CD4-positive, CD25-positive, alpha-beta regulatory T cell (primary cell): ENCODE measurements around the gene TMEM176B. TPM values are rescaled to one million over a fixed set of nuclear protein-coding genes. Genes with fewer than 3 reads are reported as not detected.

Experiments
- ATAC-seq, 2 donors: fragments of 150-1000 bp; cut with Tn5 transposase; one replicate each; pipeline ENCODE4 v1.10.0; 2021; ENCODE audit warnings: low read depth in 2 of 2, moderate number of reproducible peaks in 2 of 2, moderate library complexity in 1 of 2
- DNase-seq, 3 donors: peaks; one replicate each; pipeline versions ENCODE4 v3.0.0 to v3.0.0-alpha.2; 2012 to 2022; ENCODE audit warnings: mixed read lengths in 1 of 3
- H3K27ac ChIP-seq: one replicate; pipeline ENCODE4 v1.7.0; 2013; ENCODE audit warnings: mild to moderate bottlenecking, low read length; ENCODE audit not compliant: insufficient read depth, poor library complexity, severe bottlenecking
- H3K27me3 ChIP-seq: one replicate; pipeline ENCODE4 v1.7.0; 2013; ENCODE audit warnings: low read length; ENCODE audit not compliant: control insufficient read depth, insufficient read depth
- H3K36me3 ChIP-seq: one replicate; pipeline ENCODE4 v1.7.0; 2013; ENCODE audit warnings: mild to moderate bottlenecking, low read length, moderate library complexity; ENCODE audit not compliant: control insufficient read depth, insufficient read depth
- H3K4me1 ChIP-seq: 2 replicates; pipeline ENCODE4 v1.7.0; 2013; ENCODE audit warnings: mild to moderate bottlenecking, low read length; ENCODE audit not compliant: insufficient read depth, control insufficient read depth, poor library complexity, severe bottlenecking
- H3K4me3 ChIP-seq: one replicate; pipeline ENCODE4 v1.7.0; 2013; ENCODE audit warnings: low read depth, mild to moderate bottlenecking, low read length, moderate library complexity
- H3K9me3 ChIP-seq, 2 experiments: 1 replicate in 1 of 2; 2 replicates in 1 of 2; pipeline ENCODE4 v1.7.0; 2013; ENCODE audit warnings: low read length in 2 of 2, mild to moderate bottlenecking in 1 of 2, moderate library complexity in 1 of 2; ENCODE audit not compliant: control insufficient read depth in 2 of 2
- H3K27ac Mint-ChIP-seq, 3 donors: one replicate each; pipeline ENCODE4 v1.8.0; 2020 to 2022; ENCODE audit warnings: mild to moderate bottlenecking in 3 of 3, mixed read lengths in 3 of 3, moderate library complexity in 2 of 3
- H3K27me3 Mint-ChIP-seq: one replicate; pipeline ENCODE4 v1.8.0; 2022; ENCODE audit warnings: mild to moderate bottlenecking, mixed read lengths
- H3K36me3 Mint-ChIP-seq: one replicate; pipeline ENCODE4 v1.8.0; 2020; ENCODE audit warnings: mixed read lengths
- H3K4me1 Mint-ChIP-seq, 4 donors: one replicate each; pipeline ENCODE4 v1.8.0; 2020 to 2022; ENCODE audit warnings: mixed read lengths in 4 of 4, mild to moderate bottlenecking in 1 of 4
- H3K4me3 Mint-ChIP-seq, 4 donors: one replicate each; pipeline ENCODE4 v1.8.0; 2020 to 2022; ENCODE audit warnings: mild to moderate bottlenecking in 4 of 4, mixed read lengths in 4 of 4, moderate library complexity in 3 of 4
- H3K9me3 Mint-ChIP-seq, 7 donors: one replicate each; pipeline ENCODE4 v1.8.0; 2020 to 2022; ENCODE audit warnings: mixed read lengths in 7 of 7, mild to moderate bottlenecking in 3 of 7, moderate library complexity in 2 of 7
- polyA plus RNA-seq, 4 donors: library from polyadenylated mRNA; unstranded; fragments of 300-500 nt; fragmentation: Illumina TruSeq; gene quantifications; one replicate each; pipeline ENCODE4 v1.2.3, GENCODE V29; 2021
- total RNA-seq: library from RNA; stranded (reverse); gene quantifications from one replicate; pipeline ENCODE4 v1.2.3, GENCODE V29; 2022

TMEM176B gene
- total and polyA plus RNA-seq, 5 donors from 2014 or later: 0.21 to 1.0 (median 0.33) TPM; not detected in 2

DNA sequence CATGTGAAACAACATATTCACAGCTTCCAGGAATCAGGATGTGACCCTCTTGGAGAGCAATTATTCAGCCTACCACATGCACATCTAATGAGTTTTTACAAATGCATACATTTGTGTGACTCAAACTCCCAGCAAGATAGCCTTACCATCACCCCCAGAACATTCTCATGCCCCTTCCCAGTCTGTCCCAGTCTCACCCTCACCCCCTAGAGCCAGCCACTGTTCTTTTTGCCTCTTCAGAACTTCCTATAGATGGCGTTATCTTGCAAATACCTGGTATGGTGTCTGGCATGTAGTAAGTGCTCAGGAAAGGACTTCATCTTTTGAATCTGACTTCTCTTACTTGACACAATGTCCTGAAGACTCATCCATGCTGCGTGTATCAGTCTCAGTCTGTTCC, 28.2 kb upstream of the TMEM176B start:
- Histone ChIP-seq H3K27me3 (peaks cover 14% of the 10 kb centered on the region), H3K36me3 (no peaks in the 10 kb centered on the region), H3K4me3 (no peak overlapping the region), H3K4me1 (no peaks in the 10 kb centered on the region), H3K27ac (no peak overlapping the region), H3K9me3 (no peaks in the 10 kb centered on the region)
- no peaks in the 10 kb centered on the region for H3K9me3 Mint-ChIP-seq
- DNase-seq (no peak), ATAC-seq (no peak)
- no peaks in the 10 kb centered on the region for H3K4me1 Mint-ChIP-seq
- no peak overlapping the region for H3K27ac Mint-ChIP-seq
- no peaks in the 10 kb centered on the region for H3K36me3 Mint-ChIP-seq
- no peak overlapping the region for H3K4me3 Mint-ChIP-seq
- H3K27me3 Mint-ChIP-seq: peaks cover 37% of the 10 kb centered on the region

DNA sequence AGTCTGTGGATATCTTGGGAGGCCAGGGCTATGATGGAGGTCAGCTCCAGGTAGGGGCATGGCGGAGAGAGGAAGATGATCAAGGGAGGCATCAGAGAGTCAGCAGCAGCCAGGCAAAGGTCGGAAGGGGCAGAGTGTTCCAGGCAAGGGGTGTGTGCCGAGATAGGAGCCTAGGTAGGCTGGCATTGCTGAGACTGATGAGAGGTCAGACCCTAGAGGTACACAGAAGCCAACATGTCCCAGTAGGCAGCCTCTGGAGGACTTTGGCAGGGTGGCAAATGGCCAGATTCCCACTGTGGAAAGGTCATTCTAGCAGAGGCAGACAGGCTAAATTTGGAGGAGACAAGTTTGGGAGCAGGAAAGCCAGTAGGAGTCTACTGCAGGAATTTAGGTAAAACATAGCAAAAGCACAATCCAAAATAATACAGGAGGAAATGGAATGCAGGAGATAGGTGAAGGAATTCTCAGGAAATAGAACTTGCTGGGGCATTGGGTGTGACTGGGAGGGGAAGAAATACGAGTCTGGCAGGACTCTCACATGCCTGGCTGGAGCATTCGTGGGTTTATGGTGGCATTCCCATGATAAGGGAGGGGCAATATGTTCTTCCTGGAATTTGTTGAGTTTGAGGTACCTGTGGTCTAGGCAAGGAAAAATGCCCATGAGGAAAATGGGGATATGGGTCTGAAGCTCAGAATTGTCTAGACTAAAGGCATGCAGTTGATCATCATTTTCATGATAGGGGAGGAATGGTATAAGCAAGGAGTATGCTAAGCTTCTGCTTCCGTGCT, 26.1 kb upstream of the TMEM176B start:
- no peaks in the 10 kb centered on the region for H3K36me3 Mint-ChIP-seq
- H3K27me3 Mint-ChIP-seq: peaks cover 45% of the 10 kb centered on the region
- H3K4me3 Mint-ChIP-seq: no peak overlapping the region
- H3K4me1 Mint-ChIP-seq: no peaks in the 10 kb centered on the region
- Histone ChIP-seq H3K4me1 (no peaks in the 10 kb centered on the region), H3K27ac (no peak overlapping the region), H3K27me3 (peaks cover 8% of the 10 kb centered on the region), H3K4me3 (no peak overlapping the region), H3K36me3 (no peaks in the 10 kb centered on the region), H3K9me3 (no peaks in the 10 kb centered on the region)
- H3K9me3 Mint-ChIP-seq: peaks cover 0 to 6% (median 0%) of the 10 kb centered on the region in 7 donors
- ATAC-seq: no peak
- no peak overlapping the region for H3K27ac Mint-ChIP-seq
- DNase-seq: no peak

- H3K4me3 Mint-ChIP-seq: no peak overlapping the region
- H3K27me3 ChIP-seq: peaks cover 10% of the 10 kb centered on the region
- no peaks in the 10 kb centered on the region for H3K4me1 Mint-ChIP-seq
- peaks cover 0 to 6% (median 0%) of the 10 kb centered on the region in 7 donors for H3K9me3 Mint-ChIP-seq
- no peaks in the 10 kb centered on the region for H3K36me3 Mint-ChIP-seq
- H3K27me3 Mint-ChIP-seq: peaks cover 45% of the 10 kb centered on the region
- no peaks in the 10 kb centered on the region for H3K36me3 ChIP-seq
- no peak overlapping the region for H3K27ac Mint-ChIP-seq
- no peaks in the 10 kb centered on the region for H3K4me1 ChIP-seq
- H3K27ac ChIP-seq: no peak overlapping the region
- no peaks in the 10 kb centered on the region for H3K9me3 ChIP-seq
- no peak for DNase-seq
- no peak overlapping the region for H3K4me3 ChIP-seq
- ATAC-seq: no peak
Measured at GRCh38 chr7:150824379-150825177, 24.4 kb upstream of the TMEM176B start.

GRCh38 chr7:150823484-150824126, 23.4 kb upstream of the TMEM176B start:
- Mint-ChIP-seq H3K36me3 (no peaks in the 10 kb centered on the region), H3K27ac (no peak overlapping the region), H3K9me3 (peaks cover 0 to 6% (median 0%) of the 10 kb centered on the region in 7 donors), H3K4me1 (no peaks in the 10 kb centered on the region), H3K27me3 (peaks cover 49% of the 10 kb centered on the region), H3K4me3 (no peak overlapping the region)
- H3K36me3 ChIP-seq: no peaks in the 10 kb centered on the region
- ATAC-seq (no peak), DNase-seq (no peak)
- no peak overlapping the region for H3K27ac ChIP-seq
- no peaks in the 10 kb centered on the region for H3K9me3 ChIP-seq
- peaks cover 15% of the 10 kb centered on the region for H3K27me3 ChIP-seq
- no peaks in the 10 kb centered on the region for H3K4me1 ChIP-seq
- H3K4me3 ChIP-seq: no peak overlapping the region

DNA sequence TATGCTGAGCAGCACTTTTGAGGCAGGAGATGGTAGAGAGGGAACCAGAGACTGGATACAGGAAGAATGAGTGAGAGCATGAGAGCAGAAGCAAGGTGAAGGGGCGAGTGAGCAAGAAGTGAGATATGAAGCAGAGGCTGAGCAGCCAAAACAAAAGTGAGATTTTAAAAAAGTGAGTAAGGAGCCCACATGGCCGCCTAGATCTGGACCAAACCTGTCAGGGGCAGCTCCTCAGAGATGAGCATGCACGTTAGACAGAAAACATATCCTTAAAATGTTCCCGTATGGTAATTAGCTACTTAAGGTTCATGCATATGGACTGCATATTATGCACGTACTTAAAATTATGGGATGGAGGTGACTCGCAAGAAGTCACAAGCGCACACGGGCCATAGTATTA, 22.9 kb upstream of the TMEM176B start:
- ATAC-seq: no peak
- H3K27me3 ChIP-seq: peaks cover 13% of the 10 kb centered on the region
- Mint-ChIP-seq H3K27ac (no peak overlapping the region), H3K36me3 (no peaks in the 10 kb centered on the region), H3K4me1 (no peaks in the 10 kb centered on the region), H3K27me3 (peaks cover 49% of the 10 kb centered on the region), H3K9me3 (peaks cover 0 to 6% (median 0%) of the 10 kb centered on the region in 7 donors), H3K4me3 (no peak overlapping the region)
- no peak overlapping the region for H3K4me3 ChIP-seq
- no peaks in the 10 kb centered on the region for H3K4me1 ChIP-seq
- no peak for DNase-seq
- no peaks in the 10 kb centered on the region for H3K9me3 ChIP-seq
- no peak overlapping the region for H3K27ac ChIP-seq
- H3K36me3 ChIP-seq: no peaks in the 10 kb centered on the region

- Histone ChIP-seq H3K9me3 (peaks cover 9% of the 10 kb centered on the region in 2 experiments), H3K27ac (no peak overlapping the region), H3K4me3 (no peak overlapping the region), H3K4me1 (no peaks in the 10 kb centered on the region), H3K36me3 (no peaks in the 10 kb centered on the region), H3K27me3 (peaks cover 17% of the 10 kb centered on the region)
- H3K27ac Mint-ChIP-seq: no peak overlapping the region
- peaks cover 58% of the 10 kb centered on the region for H3K27me3 Mint-ChIP-seq
- H3K36me3 Mint-ChIP-seq: no peaks in the 10 kb centered on the region
- peaks cover 0 to 14% (median 5%) of the 10 kb centered on the region in 7 donors for H3K9me3 Mint-ChIP-seq
- ATAC-seq: no peak
- no peak overlapping the region for H3K4me3 Mint-ChIP-seq
- no peak for DNase-seq
- H3K4me1 Mint-ChIP-seq: no peaks in the 10 kb centered on the region
Measured at GRCh38 chr7:150820578-150821198, 20.5 kb upstream of the TMEM176B start.

DNA sequence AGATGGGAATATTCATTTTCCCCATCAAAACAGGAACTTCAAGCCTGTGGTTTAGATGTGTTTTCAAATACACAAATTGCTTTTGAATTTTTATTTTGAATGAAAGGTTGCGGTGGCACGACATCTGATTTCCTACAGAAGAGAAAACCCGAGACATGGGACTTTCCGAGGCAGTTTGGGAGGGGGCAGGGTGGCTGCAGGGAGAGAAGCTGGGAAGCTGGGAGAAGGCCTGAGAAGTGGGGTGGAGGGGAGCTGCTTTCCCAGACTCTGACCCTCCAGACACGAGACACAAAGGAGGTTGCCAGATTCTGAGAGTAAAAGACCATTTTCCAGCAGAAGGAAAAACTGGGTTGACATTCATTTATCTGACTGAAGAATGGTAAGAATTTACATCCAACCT, 20.0 kb upstream of the TMEM176B start:
- H3K36me3 Mint-ChIP-seq: no peaks in the 10 kb centered on the region

More for the DNA sequence above, 20.0 kb upstream of the TMEM176B start:
- H3K4me3 ChIP-seq: no peak overlapping the region
- Mint-ChIP-seq H3K27me3 (peaks cover 59% of the 10 kb centered on the region), H3K27ac (no peak overlapping the region), H3K4me3 (no peak overlapping the region), H3K4me1 (no peaks in the 10 kb centered on the region), H3K9me3 (peaks cover 0 to 16% (median 7%) of the 10 kb centered on the region in 7 donors)
- peaks cover 18% of the 10 kb centered on the region for H3K27me3 ChIP-seq
- no peak for DNase-seq
- peaks cover 11% of the 10 kb centered on the region in 2 experiments for H3K9me3 ChIP-seq
- no peaks in the 10 kb centered on the region for H3K4me1 ChIP-seq
- H3K36me3 ChIP-seq: no peaks in the 10 kb centered on the region
- no peak overlapping the region for H3K27ac ChIP-seq
- no peak for ATAC-seq
